Epithelial cell of prostate (primary cell): ENCODE measurements around the gene CLCA1.

Experiments
- DNase-seq: peaks from one replicate; pipeline ENCODE4 v3.0.0-alpha.2; 2011; ENCODE audit warnings: low read depth, low spot score
- H3K27ac ChIP-seq: fragments of 450-650 bp; 2 replicates; pipeline ENCODE4 v1.5.1; 2017; ENCODE audit warnings: mild to moderate bottlenecking

Gene CLCA1, protein sequence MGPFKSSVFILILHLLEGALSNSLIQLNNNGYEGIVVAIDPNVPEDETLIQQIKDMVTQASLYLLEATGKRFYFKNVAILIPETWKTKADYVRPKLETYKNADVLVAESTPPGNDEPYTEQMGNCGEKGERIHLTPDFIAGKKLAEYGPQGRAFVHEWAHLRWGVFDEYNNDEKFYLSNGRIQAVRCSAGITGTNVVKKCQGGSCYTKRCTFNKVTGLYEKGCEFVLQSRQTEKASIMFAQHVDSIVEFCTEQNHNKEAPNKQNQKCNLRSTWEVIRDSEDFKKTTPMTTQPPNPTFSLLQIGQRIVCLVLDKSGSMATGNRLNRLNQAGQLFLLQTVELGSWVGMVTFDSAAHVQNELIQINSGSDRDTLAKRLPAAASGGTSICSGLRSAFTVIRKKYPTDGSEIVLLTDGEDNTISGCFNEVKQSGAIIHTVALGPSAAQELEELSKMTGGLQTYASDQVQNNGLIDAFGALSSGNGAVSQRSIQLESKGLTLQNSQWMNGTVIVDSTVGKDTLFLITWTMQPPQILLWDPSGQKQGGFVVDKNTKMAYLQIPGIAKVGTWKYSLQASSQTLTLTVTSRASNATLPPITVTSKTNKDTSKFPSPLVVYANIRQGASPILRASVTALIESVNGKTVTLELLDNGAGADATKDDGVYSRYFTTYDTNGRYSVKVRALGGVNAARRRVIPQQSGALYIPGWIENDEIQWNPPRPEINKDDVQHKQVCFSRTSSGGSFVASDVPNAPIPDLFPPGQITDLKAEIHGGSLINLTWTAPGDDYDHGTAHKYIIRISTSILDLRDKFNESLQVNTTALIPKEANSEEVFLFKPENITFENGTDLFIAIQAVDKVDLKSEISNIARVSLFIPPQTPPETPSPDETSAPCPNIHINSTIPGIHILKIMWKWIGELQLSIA

DNA sequence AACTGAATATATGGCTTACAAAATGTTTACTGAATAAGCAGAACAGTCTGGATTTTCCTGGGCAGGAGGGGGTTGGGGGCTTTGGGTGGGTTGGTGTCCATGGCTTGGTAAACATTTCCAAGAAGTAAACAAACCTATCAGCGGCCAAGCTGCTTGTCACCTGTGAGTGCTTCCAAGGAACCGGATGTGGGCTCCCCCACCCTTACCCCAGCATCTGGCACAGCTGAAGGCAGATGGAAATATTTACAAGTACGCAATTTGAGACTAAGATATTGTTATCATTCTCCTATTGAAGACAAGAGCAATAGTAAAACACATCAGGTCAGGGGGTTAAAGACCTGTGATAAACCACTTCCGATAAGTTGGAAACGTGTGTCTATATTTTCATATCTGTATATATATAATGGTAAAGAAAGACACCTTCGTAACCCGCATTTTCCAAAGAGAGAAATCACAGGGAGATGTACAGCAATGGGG, at the start of gene CLCA1:
Gene CLCA1 (plus strand): TSS at position 427 of the 477 bp plus-strand sequence. CDS start 45 bp downstream, at position 472.
- DNase-seq, result no peak
- H3K27ac ChIP-seq, result no peak within 1 kb of the TSS

DNA sequence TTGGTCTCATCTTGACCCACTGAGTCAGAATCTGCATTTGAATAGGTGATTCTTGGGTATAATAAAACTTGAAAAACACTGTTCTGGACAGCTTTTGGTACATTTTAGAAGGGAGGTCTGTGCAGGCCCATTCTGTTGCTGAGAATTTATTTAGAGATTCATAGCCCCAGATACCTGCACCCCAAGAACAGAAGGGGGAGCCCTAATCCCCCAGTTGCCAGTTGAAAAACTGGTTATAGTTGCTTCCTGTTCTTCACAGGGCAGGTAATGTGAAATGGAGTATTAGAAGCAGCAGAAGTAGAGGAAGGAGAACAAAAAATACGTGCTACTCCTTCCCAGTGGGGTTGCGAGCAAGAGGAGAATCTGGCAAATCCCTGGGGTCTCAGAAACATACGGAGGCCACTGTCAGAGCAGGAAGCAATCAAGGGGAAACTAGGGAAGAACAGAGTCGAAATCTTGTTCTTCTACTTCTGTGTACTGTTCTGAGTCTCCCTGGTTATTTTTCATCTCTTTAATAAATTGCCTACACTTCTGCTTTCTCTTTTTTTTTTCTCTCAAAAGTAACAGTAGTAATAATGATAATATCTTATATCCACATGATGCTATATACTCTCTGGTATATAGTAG, 49.3 kb upstream of the CLCA1 start:
- H3K27ac ChIP-seq, result no peak overlapping the region
- no peak for DNase-seq

DNA sequence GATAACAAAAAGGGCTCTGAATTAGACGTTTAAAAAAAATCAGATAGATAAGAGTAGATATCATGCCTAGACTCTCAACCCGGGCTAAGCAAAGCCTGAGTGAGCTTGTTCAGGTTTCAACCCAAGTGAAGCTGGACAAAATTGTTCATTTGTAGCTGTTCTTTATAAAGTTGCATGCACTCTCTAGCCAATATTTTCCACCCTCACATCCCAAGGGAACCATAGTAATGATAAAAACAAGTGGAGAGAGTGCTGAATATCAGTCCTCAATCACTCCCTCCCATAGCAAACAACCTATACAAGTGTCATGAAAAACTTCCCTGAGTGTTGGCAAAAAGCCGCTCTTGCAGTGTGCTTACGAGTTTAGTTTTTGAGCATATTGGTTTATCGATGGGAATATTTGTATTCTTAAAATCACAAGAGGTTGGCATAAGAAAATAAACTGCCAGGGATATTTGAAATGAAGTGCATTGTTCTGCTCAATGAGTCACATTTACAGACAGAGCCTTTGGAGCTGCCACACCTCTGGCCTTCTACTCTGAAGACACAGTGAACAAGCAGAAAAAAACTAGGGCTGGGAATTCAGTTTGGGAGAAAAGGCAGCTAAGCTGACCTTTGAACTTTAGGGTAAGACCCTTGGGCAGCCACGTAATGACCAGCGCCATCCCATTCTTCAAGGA, 47.0 kb upstream of the CLCA1 start:
- H3K27ac ChIP-seq, result peak overlapping the region; percentile 86
- DNase-seq, result no peak

DNA sequence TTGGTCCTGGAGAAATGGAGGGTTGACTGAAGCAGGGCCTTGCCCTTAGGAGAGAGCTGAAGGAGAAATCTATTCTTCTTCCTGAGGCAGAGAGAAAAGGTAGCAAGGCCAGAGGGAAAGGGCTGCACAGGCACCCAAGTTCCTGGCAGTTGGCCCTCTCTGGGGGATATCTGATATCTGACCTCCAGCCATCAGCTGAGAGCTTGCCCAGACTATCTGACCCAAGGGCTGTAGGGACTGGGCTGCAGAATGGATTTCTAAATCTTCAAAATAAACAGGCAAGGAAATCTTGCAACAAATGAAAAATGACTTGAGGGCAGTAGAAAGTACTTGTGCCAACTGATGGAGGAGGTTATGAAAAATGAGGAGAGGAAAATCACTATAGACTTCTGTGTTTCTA, 45.3 kb upstream of the CLCA1 start:
- H3K27ac ChIP-seq, result peak overlapping the region; percentile 86

DNA sequence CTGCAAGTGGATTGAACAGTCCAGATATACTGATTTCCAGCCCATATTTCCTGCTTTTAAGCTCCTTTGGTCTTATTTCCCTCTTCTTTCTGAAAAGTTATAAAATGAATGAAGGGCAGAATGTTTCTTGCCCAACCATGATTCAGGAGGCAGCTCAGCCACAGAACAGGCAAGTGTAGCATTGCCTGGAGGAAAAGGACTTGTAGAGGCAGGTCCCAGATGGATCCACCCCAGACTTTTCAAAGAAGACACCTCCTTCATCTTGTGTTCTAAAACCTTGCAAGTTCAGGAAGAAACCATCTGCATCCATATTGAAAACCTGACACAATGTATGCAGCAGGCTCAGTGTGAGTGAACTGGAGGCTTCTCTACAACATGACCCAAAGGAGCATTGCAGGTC, 44.9 kb upstream of the CLCA1 start, which contains the start of gene CLCA2:
Gene CLCA2 (plus strand): TSS at position 299 of the 400 bp plus-strand sequence. CDS start 77 bp downstream, at position 376.
- peak; percentile 81 for DNase-seq
- peak within 1 kb of the TSS; percentile 86 for H3K27ac ChIP-seq

More for the DNA sequence above, 45.3 kb upstream of the CLCA1 start:
- no peak for DNase-seq

DNA sequence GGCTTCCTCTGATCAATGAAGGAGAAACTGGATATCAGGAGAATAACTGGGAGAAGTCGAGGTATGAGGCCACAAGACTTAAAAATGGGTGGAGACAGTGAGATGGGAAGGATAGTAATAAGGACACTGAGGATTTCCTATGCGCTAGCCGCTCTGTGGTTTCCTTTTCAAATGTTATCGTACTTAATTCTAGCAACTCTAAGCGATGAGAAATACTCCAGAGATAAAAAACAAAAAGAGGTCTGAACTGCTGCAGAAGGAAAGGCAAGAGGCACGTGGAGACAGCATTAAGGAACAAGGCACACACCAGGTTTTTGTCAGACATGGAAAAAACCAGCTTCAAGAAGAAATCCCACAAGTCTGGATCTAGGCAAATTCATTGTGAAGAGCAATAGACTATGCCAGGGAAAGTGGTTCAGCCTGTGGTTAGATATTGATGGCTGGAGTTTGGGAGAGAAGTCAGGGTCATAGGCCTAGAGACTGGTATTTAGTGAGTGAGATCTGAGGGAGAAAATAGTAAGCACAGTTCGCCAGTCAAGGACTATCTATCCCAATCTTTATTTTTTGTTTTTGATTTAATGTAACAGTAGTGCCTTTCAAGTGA, 39.5 kb upstream of the CLCA1 start:
- no peak for DNase-seq
- H3K27ac ChIP-seq, result peak overlapping the region; percentile 98

DNA sequence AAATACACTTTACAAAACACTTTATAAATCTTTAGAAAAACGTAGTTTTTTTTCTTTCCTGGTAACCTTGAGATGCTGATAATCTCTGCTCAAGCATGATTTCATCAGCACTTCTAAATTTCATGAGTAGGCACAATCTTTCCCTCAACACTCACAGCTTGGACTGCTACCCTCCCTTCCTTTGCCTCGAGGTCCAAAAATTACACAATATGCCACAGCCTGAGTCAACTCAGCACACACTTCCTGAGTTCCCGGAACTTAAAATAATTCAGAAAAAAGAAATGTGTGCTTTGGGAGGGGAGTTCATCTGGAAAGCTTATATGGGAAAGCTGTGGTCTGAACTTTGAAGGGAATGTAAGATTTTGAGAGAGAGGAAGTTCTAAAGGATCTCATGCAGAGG, 38.9 kb upstream of the CLCA1 start:
- H3K27ac ChIP-seq, result peak overlapping the region; percentile 98
- DNase-seq, result peak; percentile 73

DNA sequence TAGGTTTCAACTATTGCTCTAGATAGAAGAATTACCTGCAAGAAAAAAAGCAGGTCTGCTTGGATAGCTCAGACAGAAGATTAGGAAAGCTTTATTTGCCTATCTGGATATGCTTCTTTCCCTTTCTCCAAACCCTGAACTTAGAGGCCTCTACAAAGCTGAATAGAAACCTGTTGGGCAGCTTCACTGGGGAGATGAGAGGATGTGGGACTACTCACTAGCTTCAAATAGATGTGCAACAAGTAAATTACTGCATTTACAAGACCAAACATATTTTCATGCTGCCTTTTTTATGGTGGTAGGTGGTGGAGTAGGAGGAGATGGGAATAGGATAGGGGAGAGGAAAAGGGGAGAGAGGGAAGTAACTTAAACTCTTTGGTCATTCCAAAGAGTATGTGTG, 38.4 kb upstream of the CLCA1 start:
- H3K27ac ChIP-seq, result peak overlapping the region; percentile 98
- peak; percentile 55 for DNase-seq

DNA sequence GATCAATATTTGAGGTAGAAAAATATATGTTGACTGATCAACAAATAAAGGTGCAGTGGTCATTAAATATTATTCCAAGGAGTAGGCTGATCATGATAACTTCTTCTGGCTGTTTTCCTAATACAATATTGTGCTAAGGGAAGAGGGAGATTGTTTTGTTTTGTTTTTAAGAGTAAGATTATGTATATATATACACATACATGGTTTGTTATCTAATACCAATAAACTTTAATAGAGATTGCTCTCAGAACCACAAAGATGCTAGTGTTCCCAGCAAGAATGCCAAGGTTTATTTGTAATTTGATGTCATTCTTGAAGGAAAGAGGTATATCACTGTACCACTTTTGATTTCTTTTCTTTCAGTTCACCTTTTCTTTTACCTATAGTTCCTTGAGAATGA, 34.7 kb upstream of the CLCA1 start:
- no peak for DNase-seq
- no peak overlapping the region for H3K27ac ChIP-seq

DNA sequence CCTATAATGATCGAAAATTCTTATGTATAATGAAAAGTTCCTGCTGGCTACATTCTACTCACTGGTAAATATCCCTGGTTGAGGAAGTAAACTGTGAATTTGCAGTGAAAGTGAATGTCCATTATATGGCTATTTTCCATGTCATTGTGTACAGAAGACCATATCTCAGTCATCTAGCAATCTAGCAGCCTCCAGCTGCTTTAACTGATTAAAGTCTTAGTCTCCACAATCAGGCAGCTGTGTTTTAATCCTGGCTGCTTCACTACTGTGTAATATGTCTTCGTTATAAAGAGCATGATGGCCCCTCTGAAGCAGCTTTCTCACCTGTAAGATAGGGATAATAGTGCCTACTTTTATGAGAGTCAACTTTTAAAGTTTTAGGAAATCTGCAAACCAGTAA, 33.4 kb upstream of the CLCA1 start:
- no peak overlapping the region for H3K27ac ChIP-seq

DNA sequence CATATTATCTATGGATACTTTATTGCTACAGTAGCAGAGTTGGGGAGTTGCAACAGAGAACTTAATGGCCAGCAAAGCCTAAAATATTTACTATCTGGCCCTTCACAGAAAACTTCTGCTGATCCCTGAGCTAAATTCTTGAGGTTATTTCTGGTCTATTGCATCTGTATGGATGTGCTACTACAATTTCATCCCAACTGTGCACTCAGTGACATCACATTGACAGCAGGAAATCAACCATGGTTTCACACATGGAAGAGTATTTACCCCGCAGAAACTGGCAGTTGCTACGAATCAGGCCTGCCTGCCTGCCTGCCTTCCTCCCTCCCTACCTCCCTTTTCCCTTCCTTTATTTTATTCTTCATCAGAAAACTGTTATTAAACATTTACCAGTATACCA, 32.7 kb upstream of the CLCA1 start:
- no peak overlapping the region for H3K27ac ChIP-seq
- DNase-seq, result no peak

More for the DNA sequence above, 33.4 kb upstream of the CLCA1 start:
- DNase-seq, result no peak

DNA sequence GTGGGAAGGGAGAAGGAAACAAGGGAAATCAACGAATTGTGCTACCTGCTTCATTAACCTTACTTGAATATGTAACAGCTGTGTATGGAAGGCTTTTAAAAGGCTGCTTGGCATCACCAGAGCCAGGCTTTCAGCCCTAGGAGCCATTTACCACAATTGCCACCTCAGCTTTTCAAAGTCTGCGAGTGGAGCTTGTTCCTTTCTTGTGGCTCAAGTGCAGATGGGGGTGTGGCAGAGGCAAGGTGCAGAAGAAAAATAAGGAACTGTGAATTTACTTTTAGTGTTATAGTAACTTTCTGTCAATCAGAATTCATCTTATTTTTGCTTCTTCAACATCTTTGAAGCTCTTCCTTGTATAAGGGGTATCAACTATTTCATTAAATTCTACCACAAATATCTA, 27.1 kb upstream of the CLCA1 start:
- H3K27ac ChIP-seq, result no peak overlapping the region
- DNase-seq, result no peak

DNA sequence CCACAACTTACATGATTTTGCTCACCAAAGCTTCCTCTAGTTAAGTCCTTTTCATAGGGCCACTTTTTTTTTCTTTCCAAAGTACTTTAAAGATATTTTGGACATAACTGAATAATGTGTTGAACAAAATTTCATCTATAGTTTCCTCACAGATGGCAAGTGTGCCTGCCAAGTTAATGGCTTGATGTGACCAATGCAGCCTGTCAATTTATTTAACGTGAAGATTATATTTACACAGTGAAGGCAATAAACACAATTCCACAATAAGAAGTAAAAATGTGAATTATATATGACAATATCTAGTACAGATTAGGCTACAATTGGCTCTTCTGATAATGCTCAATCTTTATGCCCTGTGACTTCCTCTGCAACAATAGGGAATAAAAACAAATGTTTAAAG, 26.7 kb upstream of the CLCA1 start:
- DNase-seq, result no peak
- H3K27ac ChIP-seq, result no peak overlapping the region

DNA sequence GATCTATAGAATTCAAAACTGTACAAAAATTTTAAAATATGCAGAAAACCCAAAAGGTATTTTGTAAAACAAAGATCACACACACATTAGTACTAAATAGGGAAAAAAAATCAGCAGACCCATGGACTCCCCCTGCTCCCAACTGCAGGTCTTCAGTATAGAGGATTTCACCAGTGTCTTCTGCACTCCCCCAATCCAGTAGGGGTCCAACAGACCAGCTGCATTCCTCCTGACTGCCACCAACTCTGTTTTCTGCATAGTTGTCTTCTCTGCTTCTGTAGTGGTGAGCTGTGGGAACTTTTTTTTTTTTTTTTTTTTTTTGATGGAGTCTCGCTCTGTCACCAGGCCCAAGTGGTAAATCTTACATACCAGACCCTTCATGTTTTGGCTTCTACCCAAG, 22.8 kb upstream of the CLCA1 start:
- no peak overlapping the region for H3K27ac ChIP-seq
- no peak for DNase-seq

DNA sequence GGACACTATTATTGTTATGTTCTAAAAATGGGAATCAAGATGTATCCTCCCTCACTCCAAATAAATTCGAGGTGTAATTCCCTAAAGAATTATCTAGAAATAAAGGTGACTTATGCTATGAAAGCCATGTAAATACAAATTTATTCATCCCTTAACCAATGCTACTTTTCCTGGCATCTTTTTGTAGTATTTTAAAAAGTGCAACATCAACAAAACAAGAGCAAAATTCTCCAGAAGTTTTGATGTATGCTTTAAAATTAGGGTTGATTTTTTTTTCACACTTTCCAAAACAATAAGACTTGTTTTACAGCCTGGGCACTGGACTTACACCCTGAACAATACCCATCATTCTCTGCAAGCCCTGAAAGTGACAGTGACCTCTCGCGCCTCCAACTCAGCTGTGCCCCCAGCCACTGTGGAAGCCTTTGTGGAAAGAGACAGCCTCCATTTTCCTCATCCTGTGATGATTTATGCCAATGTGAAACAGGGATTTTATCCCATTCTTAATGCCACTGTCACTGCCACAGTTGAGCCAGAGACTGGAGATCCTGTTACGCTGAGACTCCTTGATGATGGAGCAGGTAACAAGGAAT, 21.4 kb upstream of the CLCA1 start:
- DNase-seq, result no peak
- H3K27ac ChIP-seq, result no peak overlapping the region

DNA sequence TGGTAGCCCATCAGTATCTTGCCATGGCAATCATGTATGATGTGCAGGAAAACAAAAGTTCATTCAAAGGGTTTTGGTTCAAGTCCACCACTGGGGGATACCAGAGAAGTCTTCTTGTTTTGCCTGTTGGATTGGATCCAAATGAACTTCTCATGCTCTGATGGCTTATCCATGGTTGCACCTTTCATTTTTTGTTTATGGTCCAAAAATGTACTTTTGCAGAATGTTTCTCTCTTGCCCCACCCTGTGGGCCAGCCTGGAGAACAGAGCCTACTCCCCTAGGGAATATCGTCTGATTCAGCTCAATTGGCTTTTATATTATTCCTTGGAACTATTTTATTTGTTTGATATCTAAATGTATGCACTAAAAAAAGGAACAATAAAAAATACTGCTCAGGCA, 20.1 kb upstream of the CLCA1 start:
- no peak for DNase-seq
- H3K27ac ChIP-seq, result no peak overlapping the region

DNA sequence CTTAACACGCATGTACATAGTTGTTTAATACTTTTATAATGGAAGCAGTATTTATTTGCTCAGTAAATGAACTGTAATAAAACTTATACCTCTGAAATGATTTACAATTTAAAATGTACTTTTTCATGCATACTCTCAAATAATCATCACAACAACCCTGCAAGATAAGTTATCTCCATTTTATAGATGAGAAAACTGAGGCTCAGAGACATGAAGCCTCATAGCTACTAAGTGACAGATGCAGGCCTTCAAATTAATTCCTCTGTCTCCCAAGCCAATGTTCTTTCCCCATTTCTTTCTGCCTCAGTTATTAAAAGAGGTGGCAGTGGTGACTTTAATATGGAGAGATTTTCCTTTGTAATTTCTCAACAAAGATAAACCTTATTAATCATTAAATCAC, 19.6 kb upstream of the CLCA1 start:
- H3K27ac ChIP-seq, result no peak overlapping the region

DNA sequence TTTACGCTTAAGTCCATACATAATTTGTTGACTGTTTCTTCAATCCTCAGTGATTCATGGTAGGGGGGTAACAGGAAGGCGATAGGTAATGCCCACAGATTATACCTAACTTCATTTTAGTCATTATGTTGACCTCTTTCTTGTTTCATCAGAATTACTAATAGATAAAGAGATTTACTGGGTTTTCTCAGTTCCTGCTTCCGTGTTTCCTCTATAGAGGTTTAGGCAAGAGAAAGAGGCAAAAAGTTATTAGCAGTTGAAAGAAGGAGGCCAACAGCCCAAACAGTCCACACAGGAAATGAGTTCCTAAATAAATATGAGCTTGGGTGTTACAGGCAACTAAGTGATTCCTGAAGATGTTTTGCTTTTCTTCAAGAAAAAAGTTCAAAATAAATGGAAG, 17.9 kb upstream of the CLCA1 start:
- no peak overlapping the region for H3K27ac ChIP-seq
- DNase-seq, result no peak

More for the DNA sequence above, 19.6 kb upstream of the CLCA1 start:
- DNase-seq, result no peak

DNA sequence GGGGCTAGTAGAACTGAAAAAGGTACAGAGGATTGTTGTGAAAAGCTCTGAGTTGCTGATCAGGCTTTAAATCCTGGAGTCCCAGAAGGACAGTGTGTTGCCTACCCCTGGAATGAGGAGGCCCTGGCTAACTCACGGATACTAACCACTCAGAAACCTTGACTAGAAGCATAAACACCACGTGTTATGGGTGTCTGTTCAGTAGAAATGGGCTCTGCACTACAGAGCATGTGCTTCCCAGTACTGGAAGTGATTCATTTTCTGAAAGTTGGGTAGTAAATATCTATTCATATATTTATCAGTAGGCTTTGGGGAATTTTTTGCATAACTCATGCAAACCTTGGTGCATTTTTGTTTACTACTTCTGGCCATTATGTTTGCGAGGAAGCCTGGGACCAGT, 15.1 kb upstream of the CLCA1 start:
- H3K27ac ChIP-seq, result no peak overlapping the region
- no peak for DNase-seq
